GM19035 (cell line): ENCODE measurements around the gene ZC3HAV1L.
"Not testable (repeated sequence)": the region's sequence is repeated elsewhere in the genome, so short reads cannot be mapped to it uniquely, and the experiment has no call there.

Source experiments
- ATAC-seq: cut with Tn5 transposase; IDR thresholded peaks from one replicate; pipeline ENCODE4 v1.9.1; 2021; ENCODE audit not compliant: unreplicated experiment

The ZC3HAV1L gene

DNA sequence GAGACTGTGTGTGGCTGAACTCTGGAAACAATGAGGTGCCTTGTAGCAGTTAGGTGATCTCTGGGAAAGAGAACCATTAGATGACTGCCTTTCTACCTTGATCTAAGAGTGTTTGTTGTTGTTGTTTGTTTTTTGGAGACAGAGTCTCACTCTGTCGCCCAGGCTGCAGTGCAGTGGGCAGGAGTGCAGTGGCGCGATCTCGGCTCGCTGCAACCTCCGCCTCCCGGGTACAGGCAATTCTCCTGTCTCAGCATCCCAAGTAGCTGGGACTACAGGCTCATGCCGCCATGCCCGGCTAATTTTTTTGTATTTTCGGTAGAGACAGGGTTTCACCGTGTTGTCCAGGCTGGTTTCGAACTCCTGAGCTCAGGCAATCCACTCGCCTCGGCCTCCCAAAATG lies 18.8 kb upstream of the ZC3HAV1L start:
- ATAC-seq: not testable (repeated sequence)

DNA sequence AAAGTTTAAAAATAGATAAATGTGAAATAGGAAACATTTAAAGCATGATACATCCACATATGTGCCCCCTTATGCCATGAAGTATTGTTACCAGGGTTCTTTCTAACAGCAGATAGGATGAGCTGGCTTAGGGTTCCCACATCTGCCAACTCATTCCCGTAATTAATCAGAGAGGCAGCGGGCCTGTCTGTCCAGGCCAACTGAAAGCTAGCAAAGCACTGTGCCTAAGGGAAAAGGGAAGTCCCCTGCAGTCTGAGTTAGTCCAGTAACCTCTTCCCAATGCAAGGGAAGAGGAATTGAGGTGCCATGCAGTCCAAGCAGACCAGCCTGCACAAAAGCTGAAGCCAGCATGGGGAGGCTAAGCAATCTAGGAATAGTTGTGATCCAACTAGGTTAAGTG lies 18.3 kb upstream of the ZC3HAV1L start:
- no peak for ATAC-seq

DNA sequence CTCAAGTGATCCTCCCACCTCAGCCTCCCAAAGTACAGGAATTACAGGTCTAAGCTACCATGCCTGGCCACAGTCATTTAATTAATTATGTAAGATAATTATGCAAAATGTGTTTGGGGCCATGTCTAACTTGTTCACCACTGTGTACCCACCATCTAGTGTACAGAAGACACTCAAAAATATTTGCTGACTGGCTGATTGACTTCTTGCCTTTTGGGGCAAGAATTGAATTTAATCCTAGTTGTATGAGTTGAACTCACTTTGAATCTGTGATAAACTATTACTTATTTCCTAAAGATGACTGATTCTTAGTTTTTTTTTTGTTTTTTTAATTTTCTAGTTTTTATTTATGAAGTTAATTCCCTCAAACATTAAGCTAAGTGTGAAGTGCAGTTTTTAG lies 15.8 kb upstream of the ZC3HAV1L start:
- ATAC-seq: no peak

DNA sequence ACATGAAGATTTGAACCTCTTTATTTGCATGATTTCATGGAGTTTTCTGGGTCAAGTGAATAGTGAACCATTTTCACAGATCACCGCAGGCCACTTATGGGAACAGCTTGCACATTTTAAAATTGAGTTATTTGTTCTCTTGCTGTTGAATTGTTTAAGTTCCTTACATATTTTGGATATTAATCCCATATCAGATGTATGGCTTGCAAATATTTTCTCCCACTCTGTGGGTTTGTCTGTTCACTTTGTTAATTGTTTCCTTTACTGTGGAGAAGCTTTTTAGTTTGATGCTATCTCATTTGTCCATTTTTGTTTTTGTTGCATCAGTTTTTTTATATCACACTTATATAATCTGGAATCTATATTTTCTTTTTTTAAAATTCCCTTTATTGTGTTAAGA lies 14.1 kb upstream of the ZC3HAV1L start:
- no peak for ATAC-seq

DNA sequence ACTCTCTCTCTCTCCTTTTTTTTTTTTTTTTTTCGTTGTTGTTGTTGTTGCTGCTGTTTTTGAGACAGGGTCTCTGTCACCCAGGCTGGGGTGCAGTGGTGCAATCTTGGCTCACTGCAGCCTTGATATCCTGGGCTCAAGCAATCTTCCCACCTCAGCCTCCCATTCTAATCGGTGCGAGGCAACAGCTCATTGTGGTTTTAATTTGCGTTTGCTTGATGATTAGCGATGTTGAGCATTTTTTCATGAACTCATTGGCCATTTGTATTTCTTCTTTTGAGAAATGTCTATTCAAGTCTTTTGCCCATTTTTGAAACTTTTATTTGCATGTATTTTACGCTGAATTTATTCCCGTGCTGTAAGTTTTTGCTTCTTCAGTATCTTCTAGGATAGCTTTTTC lies 13.3 kb upstream of the ZC3HAV1L start:
- no peak for ATAC-seq

DNA sequence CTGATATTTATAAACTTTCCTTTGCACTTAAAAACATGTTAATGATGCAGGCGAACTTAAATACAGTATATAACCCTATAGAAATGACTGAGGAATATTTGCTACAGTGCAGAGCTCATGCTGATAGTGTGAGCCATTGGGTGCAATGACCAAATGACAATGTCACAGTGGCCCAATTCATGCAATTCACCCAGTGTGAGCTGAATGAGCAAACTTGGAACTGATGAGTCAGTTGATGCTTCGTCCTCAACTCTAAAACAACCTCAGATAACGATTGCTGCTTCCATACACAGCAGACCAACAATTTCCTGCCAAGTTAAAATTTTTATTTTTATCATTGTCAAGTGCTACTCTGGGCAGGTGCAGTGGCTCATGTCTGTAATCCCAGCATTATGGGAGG lies 12.1 kb upstream of the ZC3HAV1L start:
- no peak for ATAC-seq

DNA sequence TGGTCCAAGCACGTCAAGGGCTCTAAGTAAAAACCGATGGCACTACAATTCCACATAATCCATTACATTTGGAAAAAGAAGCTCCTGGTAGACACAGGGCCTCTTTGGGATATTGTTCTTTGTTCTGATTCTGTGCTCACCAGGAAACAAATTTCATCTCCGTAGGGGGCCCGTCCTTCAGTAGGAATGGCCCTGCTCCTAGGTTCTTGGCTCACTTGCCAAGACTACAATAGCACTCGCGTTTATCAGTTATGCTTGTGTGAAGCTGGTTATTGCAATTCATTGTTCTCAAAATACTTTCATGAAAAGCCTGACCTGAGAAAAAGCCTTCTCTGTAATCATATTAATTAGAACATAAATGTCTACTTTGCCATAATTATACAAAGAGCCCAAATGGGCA lies 10.3 kb upstream of the ZC3HAV1L start:
- ATAC-seq: no peak

DNA sequence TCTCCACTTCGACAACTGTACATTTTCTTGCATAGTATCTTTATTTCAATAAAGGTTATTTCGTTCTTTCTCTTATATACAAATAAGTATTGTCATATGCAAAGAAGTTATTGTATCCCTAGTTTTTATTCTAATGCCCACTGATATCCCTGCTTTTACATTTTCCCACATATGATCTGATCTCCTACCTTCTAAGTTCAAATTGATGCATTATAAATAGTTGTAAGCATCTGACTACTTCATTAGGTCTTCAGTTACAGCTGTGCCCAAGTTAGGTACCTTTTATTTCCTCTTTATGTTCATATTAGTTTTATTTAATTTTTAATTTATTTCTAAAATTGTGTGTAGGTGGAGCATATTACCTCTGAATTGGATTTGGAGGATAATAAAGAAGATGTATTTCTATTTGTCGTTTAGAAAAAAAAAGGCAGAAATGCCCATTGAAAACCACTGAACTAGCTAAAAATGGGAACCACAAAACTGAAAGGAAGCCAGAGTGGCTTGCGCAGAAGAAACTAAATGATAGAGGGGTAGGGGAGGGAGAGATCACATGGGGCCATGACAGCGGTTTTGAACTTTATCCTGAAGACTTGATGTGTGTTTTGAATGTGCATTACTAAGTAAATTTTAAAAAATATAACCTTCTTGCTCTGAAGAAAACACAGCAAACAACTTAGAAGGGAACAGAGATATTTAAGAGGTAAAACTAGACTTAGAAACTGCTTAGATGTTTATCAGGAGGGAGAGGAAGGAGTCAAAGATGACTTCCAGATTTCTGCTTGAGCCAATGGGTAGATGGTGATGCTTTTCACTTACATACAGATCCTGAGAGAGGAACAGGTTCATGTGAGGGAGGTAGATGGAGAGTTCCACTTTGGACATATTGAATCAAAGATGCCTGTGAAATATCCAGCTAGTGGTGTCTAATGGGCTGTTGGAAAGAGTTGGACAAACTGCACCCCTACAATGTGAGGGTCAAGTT lies 9.3 kb upstream of the ZC3HAV1L start:
- ATAC-seq: no peak

DNA sequence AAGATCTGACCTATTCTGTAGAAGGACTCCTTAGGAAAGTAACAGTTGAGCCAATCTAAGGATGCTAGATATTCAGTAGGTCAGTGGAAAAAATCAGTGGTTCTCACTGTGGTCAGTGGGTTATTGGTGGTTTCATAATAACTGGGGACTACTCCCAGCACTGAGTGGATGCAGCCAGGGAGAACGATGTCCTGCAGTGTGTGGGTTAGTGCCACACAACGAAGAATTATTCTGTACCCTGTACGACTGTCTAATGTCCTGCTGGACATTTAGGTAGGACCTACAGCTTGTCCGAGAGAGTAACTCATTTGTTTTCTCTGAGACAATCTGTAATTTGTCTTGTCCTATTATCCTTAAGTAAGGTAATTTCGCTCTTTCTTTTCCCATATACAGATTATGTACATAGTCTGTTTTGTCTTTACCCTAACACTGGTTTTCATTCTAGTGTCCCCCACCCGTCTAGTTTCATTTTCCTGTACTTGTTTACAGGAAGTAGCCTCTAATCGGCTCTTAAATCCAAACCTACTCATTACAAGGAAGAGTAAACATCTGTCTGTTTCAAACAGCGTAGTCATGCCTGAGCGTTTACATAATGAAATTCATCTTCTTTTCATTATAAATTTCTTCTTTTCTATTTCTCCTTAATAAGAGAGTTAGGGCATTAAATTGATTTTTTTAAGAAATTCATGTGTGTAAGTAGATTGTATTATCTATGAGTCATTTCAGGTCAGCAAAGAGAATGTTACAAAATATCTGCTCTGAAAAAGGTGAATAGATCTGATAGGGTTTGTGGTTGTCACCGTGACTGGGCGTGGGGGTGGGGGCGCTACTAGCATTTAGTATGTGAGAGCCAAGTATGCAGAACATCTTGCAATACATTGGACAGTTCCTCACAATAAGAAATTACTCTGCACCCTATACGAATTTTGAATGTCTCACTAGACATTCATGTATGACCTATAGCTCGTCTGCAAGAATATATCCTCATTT lies 8.3 kb upstream of the ZC3HAV1L start:
- ATAC-seq: no peak

DNA sequence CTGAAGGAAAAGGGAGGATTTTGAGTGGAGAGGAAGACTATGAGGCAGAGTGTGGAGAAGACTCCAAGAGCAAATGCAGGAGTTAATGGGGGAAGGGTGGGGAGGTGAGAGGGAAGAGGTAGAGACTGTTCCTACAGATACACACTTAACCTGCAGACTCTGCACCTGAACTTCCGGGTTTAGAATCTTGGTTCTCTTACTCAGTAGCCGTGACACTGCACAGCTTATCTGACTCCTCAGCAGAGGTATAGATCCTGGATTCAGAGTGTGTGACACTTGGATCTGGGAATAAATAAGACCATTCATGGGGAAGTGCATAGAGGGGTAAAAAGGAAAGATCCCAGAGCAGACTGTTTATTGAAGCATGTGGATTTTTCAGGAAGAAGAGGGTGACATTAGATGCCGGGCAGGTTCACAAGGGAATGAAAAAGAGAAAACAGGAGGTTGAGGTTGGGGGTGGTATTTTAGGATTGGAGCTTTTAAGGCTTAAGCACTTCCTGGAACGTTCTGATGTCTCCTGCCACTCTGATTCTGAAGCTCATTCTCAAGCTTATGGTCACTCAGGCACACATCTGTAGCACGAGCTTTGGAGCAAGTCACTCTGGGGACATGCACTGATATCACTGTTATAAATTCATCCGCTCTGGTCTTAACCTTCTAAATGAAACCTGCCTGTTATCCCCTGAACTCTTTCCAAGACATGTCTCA lies 5.7 kb upstream of the ZC3HAV1L start:
- ATAC-seq: no peak

DNA sequence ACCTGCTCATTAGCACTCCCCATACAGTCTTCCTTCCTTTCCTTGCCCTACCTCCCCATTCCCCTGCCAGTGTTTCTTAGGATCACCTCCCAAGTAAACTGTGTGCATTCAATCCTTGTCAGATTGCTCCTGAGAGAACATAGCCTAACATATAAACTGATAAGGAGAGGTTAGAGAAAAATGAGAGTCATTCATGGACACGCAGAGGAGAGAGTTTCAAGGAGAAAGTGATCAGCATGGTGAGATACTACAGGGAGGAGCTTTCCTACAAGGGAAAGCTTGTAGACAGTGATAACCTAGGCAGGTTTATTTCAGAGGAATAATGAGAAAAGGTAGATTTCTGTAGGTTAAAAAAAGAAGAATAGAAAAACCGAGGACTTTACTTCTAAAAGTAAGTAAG lies 2.8 kb upstream of the ZC3HAV1L start:
- no peak for ATAC-seq

DNA sequence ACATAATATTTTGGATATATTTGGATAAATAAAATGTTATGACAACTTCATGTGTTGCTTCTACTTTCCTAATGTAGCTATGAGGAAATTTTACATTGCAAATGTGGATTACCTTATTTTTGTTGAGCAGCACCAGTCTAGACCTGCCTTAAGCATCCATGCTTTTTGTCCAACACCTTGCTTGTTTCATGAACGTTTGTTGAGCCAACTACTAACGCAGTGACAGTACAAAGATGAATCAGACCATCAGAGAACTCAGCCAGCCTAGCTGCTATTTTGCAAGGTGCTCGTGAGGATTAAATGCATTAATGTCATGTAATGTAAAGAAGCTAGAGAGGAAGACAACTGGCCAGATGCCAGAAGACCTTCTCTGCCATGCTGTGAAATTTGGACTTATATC lies 1.1 kb upstream of the ZC3HAV1L start:
- no peak for ATAC-seq

DNA sequence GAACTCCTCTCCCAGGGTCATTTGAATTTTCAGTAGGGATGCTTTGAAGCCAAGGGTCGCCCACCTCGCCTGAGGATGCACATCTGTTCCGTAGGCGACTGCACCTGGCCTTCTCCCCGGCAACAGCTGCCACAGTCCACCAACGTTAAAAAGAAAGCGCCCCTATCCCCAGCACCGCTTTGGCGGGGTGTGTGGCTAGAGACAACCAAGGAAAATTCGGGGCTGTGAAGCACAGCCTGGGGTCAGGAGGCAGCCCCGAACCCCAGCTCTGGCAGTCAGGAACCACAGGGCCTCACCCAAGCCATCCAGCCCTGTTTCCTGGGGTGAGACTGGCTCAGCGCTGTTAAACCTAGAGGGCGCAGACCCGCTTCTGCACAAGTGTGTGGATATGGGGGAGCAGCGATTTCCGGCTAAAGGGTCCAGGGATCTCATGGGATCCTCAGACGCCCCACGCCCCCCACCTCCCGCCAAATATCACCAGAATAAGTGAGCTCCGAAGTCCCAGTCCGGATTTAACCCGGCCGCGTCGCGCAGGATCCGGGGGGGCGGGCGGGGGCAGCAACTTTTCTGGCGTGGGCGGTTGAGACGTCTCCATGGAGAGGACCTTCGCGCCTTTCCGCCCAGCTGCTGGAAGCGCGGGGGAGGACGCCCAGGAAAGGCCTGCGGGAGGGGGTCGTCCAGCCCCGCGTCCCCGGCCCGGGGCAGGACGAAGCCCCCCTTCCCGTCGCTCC lies 822 bp downstream of the ZC3HAV1L start:
- ATAC-seq: peak; percentile 40

DNA sequence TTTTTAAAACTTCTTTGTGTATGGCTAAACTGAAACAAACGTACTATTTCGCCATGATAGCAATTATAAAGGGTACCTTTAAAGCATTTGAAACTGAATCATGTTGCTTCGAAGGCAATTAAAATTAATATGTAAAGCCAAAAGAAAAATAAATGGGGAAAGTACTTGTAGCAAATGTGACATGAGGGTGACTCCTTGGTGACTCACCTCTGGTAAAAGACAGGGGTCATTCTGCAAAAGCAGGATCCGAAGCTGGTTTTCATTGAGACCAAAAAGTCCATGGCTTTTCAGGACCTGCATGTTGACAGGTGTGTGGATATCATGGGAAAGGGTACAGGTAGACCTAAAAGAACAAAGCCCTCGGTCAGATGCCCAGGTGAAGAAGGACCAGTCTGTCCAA lies 1.5 kb downstream of the ZC3HAV1L start:
- no peak for ATAC-seq

DNA sequence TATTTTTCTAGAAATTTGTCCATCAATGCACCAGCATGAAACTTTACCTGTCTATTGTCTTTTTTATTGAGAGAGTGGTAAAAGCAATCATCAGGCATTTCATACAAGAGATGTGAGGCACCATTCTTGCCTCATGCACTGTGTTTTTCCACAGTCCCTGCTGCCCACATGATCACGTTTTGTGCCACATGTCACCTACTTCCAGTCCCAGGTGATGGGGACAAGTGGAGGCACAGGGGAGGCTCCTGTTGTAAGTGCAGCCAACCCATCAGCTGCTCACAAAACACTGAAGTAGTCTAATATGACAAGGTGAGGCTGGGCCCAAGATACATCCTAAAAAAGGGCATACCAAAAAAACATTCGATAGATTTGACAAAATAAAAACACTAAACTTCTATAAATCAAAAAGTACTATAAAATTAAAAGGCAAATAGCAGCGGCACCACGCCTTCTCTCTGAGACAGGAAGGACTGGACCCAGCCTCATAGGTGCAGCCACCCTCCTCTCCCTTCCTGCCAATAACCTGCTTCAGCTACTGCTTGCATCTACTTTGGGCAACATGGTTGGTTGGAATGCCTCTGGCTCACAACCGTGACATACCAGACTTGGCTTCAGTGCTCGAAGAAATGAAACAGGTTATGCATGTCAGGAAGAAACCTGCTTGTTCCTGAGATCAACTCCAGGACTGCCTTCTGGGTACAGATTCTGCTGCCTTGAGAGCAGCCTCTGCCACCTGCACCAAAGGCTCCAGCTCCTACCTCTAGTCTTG lies 2.3 kb downstream of the ZC3HAV1L start:
- ATAC-seq: no peak

DNA sequence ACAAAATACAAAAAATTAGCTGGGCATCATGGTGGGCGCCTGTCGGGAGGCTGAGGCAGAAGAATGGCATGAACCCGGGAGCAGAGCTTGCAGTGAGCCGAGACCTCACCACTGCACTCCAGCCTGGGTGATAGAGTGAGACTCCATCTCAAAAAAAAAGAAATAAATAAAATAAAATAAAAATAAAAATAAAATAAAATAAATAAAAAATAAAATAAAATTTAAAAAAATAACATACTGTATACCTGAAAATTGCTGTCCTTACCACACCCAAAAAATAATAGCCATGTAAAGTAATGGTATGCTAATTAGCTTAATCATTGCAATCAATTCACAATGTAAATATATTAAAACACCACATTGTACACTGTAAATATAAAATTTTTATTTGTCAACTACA lies 3.4 kb downstream of the ZC3HAV1L start:
- ATAC-seq: no peak

DNA sequence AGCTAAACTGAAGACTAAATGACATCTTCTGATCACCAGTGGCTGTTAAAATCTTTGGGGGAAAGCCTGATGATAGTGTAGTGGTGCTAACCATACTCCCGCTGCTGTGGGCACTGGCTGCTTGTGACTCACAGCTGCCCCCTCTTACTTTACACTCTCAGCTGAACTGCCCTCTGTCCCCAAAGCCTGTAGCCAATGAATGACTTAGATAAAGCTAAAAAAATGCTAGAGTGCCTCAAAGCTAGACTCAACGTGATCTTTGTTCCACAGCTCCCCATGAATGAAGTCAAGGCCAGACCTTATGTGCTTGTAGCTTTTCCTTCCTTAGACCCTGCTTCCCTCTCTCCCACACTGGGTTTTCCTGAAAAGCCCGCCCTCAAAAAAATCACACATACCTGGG lies 6.5 kb downstream of the ZC3HAV1L start:
- no peak for ATAC-seq

DNA sequence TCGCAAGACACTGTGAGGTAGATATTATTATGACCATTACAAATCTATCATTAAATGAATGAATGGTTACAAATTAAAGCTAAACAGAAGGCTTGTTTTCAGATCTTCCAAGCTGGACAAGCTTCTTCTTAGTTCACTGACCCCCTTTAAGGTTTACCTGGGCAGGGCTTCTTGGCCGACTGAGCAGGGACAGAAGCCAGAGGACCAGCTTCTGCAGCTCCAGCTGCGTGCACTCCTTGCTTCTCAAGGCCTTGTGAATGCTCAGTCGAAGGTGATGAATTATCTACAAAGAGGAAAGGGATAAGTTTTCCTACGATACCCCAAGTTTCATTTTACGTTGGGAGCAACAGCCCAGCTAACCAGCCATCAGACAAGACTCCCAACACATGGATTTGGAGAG lies 9.3 kb downstream of the ZC3HAV1L start:
- ATAC-seq: no peak

DNA sequence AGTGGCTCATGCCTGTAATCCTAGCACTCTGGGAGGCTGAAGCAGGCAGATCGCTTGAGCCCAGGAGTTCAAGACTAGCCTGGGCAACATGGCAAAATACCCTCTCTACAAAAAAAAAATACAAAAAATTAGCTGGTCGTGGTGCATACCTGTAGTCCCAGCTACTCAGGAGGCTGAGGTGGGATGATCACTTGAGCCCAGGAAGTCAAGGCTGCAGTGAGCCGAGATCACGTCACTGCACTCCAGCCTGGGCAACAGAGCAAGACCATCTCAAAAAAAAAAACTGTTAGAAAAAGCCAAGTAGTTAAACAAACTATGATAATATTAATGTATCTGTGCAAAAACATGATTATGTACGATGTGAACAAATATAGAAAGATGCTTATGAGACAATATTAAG lies 10.0 kb downstream of the ZC3HAV1L start:
- not testable (repeated sequence) for ATAC-seq

DNA sequence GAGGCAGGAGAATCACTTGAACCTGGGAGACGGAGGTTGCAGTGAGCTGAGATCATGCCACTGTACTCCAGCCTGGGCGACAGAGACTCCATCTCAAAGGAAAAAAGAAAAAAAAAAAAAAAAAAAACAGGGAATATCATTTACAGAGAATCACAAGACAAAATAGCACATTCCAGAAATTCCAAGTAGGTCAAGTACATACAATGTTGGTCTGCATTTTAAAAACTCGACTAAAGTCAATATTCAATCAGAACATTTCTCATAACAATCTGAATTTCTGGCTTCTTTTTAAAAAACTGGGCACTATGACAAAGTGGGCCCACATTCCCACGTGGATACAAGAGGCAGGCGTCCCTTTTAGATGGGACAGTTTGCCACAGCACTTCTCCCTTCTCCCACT lies 12.8 kb downstream of the ZC3HAV1L start:
- ATAC-seq: no peak
